ENCODE data around the gene MNAT1. TPM values are rescaled to one million over a fixed set of nuclear protein-coding genes. Genes with fewer than 3 reads are reported as not detected.

Gene MNAT1
- total and polyA plus RNA-seq, 9 of the 15 experiments (the other 6 are each of a cell fraction or from before 2014, with no cell fraction given) = 37.8 to 83.3 (median 60.4) TPM

GRCh38 chr14:60807971-60808370 is 73.4 kb downstream of the MNAT1 start:
- DNase-seq (ENCODE audit: extremely low read depth in 1 of 4, low spot score in 3 of 4) (no peak), ATAC-seq (no peak), FAIRE-seq (no peak)
- Histone ChIP-seq H3K27ac (ENCODE audit: extremely low read depth, low read depth, low read length) (no peak overlapping the region), H3K4me2 (ENCODE audit: insufficient read depth, low read length) (no peak overlapping the region), H3K9me3 (replicated peaks; ENCODE audit: control insufficient read depth, insufficient read depth, low read depth, low read length) (no peaks in the 10 kb centered on the region), H3K79me2 (ENCODE audit: control insufficient read depth, insufficient read depth, low read length) (no peaks in the 10 kb centered on the region), H3K4me3 (no peak overlapping the region), H3K9ac (ENCODE audit: insufficient read depth in 1 of 2, low read depth in 2 of 2, low read length in 2 of 2) (no peak overlapping the region), H2AFZ (ENCODE audit: low read depth, low read length) (no peak overlapping the region), H3K9me1 (ENCODE audit: control insufficient read depth, insufficient read depth, low read length) (no peaks in the 10 kb centered on the region), H3K27me3 (ENCODE audit: control insufficient read depth in 2 of 2, insufficient read depth in 2 of 2, low read length in 2 of 2) (no peaks in the 10 kb centered on the region), H3K36me3 (ENCODE audit: control insufficient read depth, insufficient read depth, low read length) (peaks cover 3% of the 10 kb centered on the region; the same call in 2 of the 3 replicates), H3K4me1 (replicated peaks in 1 of 2; ENCODE audit: control insufficient read depth in 2 of 2, insufficient read depth in 2 of 2, low read length in 2 of 2) (no peaks in the 10 kb centered on the region), H4K20me1 (replicated peaks; ENCODE audit: control insufficient read depth, insufficient read depth, low read length) (no peaks in the 10 kb centered on the region)
- in situ Hi-C loops (cut with MboI) = no loop called here
- WGBS (ENCODE audit: insufficient coverage, low coverage, missing lambda C conversion rate) = 97% methylated on average over 3 of the region's 3 CpGs
- intact Hi-C loops (cut with micrococcal nuclease) = no loop called here
- no TSS peak for BruUV-seq (replicated peaks)
- no peak for TF ChIP-seq FOXK2 (conservative IDR thresholded peaks at IDR 0.05 in 1 of 2, IDR thresholded peaks at IDR 0.05 in 1 of 2; ENCODE audit: low read depth in 2 of 2)
- no peak for TF ChIP-seq ZNF316 (IDR thresholded peaks at IDR 0.05)
- no peak for TF ChIP-seq ZMIZ1 (IDR thresholded peaks at IDR 0.05; ENCODE audit: low read depth in 2 of 2, low read length in 2 of 2)
- TF ChIP-seq BRD9 (IDR thresholded peaks at IDR 0.05; ENCODE audit: low read depth, partially characterized antibody) = no peak
- POLR2A ChIA-PET = no interaction called here
- CTCF ChIA-PET (ENCODE audit: low intra/inter-chr PET ratio) = no interaction called here

Data from K562 (cell line).